Stimulated activated CD8-positive, alpha-beta memory T cell treated with anti-CD3 and anti-CD28 coated beads, Interleukin-15, amount 100 ng/mL, for 24 hours (primary cell): ENCODE measurements around the gene CCDC3.
"Not testable (repeated sequence)": the region's sequence is repeated elsewhere in the genome, so short reads cannot be mapped to it uniquely, and the experiment has no call there.

Source experiments
- DNase-seq: peaks from one replicate; pipeline ENCODE4 v3.0.0-alpha.2; 2020; ENCODE audit warnings: low read depth

Gene CCDC3

GRCh38 chr10:13000431-13000830 lies 1.1 kb downstream of the CCDC3 start:
- DNase-seq: no peak

- DNase-seq: no peak
Observed at GRCh38 chr10:12999849-13000248, 1.7 kb downstream of the CCDC3 start.

GRCh38 chr10:12995425-12995861 lies 6.1 kb downstream of the CCDC3 start:
- DNase-seq: no peak

- no peak for DNase-seq
Observed at GRCh38 chr10:12993595-12993994, 7.9 kb downstream of the CCDC3 start.

GRCh38 chr10:12985347-12985746 lies 16.2 kb downstream of the CCDC3 start:
- DNase-seq: no peak

GRCh38 chr10:12984165-12984747 lies 17.3 kb downstream of the CCDC3 start:
- DNase-seq: no peak

- DNase-seq: not testable (repeated sequence)
Observed at GRCh38 chr10:12983568-12983967, 17.9 kb downstream of the CCDC3 start.

- no peak for DNase-seq
Observed at GRCh38 chr10:12981570-12981969, 19.9 kb downstream of the CCDC3 start.

GRCh38 chr10:12980713-12981306 lies 20.7 kb downstream of the CCDC3 start:
- DNase-seq: no peak

GRCh38 chr10:12980102-12980661 lies 21.3 kb downstream of the CCDC3 start:
- no peak for DNase-seq

- no peak for DNase-seq
Observed at GRCh38 chr10:12978891-12979290, 22.6 kb downstream of the CCDC3 start.

GRCh38 chr10:12975906-12976305 lies 25.6 kb downstream of the CCDC3 start:
- no peak for DNase-seq

- DNase-seq: no peak
Observed at GRCh38 chr10:12975266-12975665, 26.2 kb downstream of the CCDC3 start.

- DNase-seq: no peak
Observed at GRCh38 chr10:12974491-12975199, 26.9 kb downstream of the CCDC3 start.

GRCh38 chr10:12974078-12974477 lies 27.4 kb downstream of the CCDC3 start:
- DNase-seq: no peak

- DNase-seq: no peak
Observed at GRCh38 chr10:12973149-12973718, 28.3 kb downstream of the CCDC3 start.

GRCh38 chr10:12972146-12972545 lies 29.4 kb downstream of the CCDC3 start:
- no peak for DNase-seq

GRCh38 chr10:12971001-12971788 lies 30.3 kb downstream of the CCDC3 start:
- DNase-seq: no peak

- DNase-seq: no peak
Observed at GRCh38 chr10:12969951-12970350, 31.6 kb downstream of the CCDC3 start.

- DNase-seq: no peak
Observed at GRCh38 chr10:12966067-12966466, 35.4 kb downstream of the CCDC3 start.

GRCh38 chr10:12965571-12965970 lies 35.9 kb downstream of the CCDC3 start:
- no peak for DNase-seq

- no peak for DNase-seq
Observed at GRCh38 chr10:12962556-12962955, 39.0 kb downstream of the CCDC3 start.
